Measurements from ENCODE around the gene PRSS36.
"Not testable (repeated sequence)": the region's sequence is repeated elsewhere in the genome, so short reads cannot be mapped to it uniquely, and the experiment has no call there.

DNA sequence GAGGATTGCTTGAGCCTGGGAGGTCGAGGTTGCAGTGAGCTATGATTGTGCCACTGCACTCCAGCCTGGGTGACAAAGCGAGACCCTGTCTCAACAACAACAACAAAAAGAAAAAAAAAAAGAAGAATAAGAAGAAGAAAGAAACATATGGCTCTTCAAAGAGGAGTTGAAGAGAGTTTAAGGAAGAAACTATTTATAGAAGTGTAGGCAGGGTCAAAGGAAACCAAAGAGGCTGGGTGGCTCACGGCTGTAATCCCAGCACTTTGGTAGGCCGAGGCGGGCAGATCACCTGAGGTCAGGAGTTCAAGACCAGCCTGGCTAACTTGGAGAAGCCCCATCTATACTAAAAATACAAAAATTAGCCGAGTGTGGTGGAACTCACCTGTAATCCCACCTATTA, 1.1 kb upstream of the PRSS36 start:
- TF ChIP-seq, protein P1, sequence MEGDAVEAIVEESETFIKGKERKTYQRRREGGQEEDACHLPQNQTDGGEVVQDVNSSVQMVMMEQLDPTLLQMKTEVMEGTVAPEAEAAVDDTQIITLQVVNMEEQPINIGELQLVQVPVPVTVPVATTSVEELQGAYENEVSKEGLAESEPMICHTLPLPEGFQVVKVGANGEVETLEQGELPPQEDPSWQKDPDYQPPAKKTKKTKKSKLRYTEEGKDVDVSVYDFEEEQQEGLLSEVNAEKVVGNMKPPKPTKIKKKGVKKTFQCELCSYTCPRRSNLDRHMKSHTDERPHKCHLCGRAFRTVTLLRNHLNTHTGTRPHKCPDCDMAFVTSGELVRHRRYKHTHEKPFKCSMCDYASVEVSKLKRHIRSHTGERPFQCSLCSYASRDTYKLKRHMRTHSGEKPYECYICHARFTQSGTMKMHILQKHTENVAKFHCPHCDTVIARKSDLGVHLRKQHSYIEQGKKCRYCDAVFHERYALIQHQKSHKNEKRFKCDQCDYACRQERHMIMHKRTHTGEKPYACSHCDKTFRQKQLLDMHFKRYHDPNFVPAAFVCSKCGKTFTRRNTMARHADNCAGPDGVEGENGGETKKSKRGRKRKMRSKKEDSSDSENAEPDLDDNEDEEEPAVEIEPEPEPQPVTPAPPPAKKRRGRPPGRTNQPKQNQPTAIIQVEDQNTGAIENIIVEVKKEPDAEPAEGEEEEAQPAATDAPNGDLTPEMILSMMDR (IDR thresholded peaks at IDR 0.05), result not testable (repeated sequence)
- TF ChIP-seq POLR2A, EP300 (IDR thresholded peaks at IDR 0.05): not testable (repeated sequence)

Measured in sigmoid colon (tissue), 4 donors.